IPS DF 4.7 (cell line): ENCODE data around the gene ZBTB44.
"Not testable (repeated sequence)": the region's sequence is repeated elsewhere in the genome, so short reads cannot be mapped to it uniquely, and the experiment has no call there.

Experiments used
- DNase-seq: peaks from one replicate; pipeline ENCODE4 v3.0.0-alpha.2; 2013; ENCODE audit warnings: low spot score; ENCODE audit errors: extremely low read depth

ZBTB44 gene

GRCh38 chr11:130199792-130200191 lies 114.9 kb downstream of the ZBTB44 start:
- DNase-seq = no peak

- DNase-seq = no peak
These were observed 115.8 kb downstream of the ZBTB44 start for GRCh38 chr11:130198964-130199363.

DNA sequence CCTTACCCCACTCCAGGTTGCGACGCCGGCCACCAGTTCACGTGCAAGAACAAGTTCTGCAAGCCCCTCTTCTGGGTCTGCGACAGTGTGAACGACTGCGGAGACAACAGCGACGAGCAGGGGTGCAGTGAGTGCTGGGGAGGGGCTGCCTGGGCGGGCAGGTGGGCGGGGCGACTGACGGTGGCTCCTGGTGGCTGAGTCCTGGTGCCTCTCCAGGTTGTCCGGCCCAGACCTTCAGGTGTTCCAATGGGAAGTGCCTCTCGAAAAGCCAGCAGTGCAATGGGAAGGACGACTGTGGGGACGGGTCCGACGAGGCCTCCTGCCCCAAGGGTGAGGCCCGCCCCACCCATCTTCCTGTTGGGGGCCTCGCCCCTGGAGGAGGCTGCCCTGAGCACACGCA lies 116.4 kb downstream of the ZBTB44 start:
- DNase-seq = no peak

DNA sequence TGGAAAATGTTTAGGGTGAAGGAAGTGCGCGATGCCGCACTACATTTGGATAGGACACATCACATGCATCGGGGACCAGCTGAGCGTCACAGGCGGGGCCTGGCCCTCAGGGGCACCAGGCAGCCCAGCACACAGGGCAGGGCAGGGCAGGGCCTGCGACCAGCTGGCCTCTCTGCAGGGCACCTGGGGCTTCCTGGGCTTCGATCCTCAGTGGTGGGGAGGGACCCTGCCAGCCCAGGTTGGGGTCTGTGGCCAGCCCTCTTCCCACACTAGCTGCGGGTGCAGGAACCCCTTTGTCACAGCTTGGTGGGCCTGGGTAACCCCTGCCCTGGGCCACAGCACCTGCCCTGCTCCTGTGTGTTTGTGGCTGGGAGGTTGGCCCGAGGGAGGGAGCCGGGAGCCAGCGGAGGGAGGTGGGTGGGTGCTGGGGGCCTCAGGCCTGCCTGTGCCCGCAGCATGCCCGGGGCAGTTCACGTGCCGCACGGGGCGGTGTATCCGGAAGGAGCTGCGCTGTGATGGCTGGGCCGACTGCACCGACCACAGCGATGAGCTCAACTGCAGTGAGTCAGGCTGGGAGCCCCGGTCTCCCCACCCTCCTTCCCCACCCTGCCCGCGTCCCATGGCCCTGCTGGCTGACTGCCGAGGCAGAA lies 117.2 kb downstream of the ZBTB44 start:
- DNase-seq = no peak

DNA sequence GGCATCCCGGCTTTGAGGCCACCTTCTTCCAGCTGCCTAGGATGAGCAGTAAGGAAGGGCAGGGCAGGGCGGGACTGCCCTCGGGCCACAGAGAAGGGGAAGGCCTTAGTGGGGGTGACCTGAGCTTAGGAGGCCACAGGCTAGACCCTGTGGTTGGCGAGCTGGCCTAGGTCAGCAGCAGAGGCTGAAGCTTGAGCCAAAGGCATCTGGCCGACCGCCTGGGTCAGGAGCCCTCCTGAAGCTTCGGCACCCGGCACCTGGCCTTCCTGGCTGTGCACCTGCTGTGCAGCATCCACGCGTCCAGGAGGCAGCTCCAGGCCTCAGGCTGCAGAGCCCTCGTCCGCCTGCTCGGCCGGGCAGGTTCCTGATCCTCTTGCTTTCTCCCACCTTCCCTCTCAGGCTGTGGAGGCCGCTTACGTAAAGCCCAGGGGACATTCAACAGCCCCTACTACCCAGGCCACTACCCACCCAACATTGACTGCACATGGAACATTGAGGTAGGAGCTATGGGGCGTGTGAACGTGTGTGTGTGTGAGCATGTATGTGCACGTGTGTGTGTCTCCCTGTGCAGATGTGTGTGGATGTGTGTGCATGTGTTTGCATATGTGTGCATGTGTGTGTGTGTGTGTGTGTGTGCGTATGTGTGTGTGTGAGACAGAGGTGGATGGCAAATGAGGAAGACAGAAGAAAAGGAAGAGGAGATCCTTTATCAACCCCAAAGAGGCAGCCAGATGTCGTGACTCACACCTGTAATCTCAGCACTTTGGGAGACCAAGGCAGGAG lies 120.3 kb downstream of the ZBTB44 start:
- no peak for DNase-seq

GRCh38 chr11:130193551-130193950 lies 121.2 kb downstream of the ZBTB44 start:
- not testable (repeated sequence) for DNase-seq

- DNase-seq = no peak
These were observed 121.9 kb downstream of the ZBTB44 start for GRCh38 chr11:130192845-130193267.

DNA sequence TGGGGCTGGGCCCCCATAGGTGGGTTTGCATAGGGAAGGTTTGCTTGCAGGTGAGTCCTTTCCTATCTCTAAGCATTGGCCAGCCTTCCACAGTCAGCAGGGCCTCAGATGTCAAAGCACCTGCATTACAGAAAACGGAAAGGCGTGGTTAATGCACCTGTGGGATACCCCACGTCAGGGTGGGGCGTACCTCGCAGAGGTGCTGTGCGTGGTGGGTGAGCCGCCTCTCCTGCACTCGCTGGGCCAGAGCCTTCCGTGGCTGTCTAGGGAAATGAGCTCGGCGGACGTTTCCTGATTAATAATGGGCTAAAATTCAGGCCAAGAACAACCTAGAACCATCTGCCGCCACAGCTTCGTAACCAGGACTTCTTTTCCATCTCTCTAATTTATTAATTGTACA lies 122.8 kb downstream of the ZBTB44 start:
- DNase-seq = no peak

GRCh38 chr11:130190371-130190881 lies 124.3 kb downstream of the ZBTB44 start:
- no peak for DNase-seq

DNA sequence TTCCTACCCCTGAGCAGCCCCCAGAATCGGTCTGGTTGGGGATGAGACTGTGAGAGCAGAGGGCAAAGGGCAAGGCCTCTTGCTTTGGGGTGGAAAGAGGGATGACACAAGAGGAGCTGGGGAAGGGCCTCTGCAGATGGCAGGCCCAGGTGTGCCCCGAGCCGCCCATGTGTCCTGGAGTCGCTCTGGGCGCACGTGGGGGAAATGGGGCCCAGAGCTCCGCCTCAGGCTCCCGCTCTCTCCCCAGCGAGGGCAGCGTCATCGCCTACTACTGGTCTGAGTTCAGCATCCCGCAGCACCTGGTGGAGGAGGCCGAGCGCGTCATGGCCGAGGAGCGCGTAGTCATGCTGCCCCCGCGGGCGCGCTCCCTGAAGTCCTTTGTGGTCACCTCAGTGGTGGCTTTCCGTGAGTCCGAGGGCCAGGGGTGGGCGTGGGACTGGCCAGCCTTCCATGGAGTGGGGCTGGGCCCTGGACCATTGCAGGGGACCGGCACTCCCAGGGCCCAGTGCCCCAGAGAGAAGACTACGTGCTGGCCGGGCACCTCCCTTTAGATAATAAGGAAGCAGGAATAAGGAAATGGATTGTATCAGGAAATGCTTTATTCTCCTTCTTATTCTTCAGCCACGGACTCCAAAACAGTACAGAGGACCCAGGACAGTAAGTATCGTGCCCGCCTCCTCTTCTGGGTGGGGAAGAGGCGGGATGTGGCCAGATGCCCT lies 125.1 kb downstream of the ZBTB44 start:
- DNase-seq = no peak

DNA sequence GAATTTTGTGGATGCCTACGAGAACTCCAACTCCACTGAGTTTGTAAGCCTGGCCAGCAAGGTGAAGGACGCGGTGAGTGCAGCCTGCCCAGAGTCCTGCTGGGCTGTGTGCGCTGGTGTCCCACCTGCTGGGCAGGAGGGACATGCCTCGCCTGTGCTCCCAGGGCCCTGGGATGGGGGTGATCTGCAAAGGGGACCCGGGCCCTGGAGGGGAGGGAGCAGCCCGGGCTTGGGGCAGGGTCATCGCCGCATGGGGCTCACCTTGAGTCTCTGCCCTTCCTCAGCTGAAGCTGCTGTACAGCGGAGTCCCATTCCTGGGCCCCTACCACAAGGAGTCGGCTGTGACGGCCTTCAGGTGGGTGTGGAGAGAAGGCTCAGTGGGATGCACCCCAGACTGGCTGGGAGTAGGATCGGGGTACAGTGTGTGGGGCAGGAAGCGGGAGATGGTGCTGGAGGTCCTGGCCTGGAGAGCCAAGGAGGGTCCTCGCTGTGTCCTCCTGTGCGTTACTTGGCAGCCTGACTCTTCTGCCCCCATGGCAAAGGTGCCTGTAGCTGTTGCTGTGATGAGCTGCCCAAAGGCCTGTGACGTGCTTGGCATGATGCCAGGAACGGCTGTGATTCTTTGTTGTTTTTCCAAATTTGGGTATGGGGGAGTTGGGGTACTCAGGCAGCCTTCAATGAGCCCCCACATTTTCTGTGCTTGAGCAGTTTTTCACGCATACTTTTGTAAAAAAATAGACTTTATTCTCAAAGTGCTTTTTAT lies 126.0 kb downstream of the ZBTB44 start:
- DNase-seq = no peak

DNA sequence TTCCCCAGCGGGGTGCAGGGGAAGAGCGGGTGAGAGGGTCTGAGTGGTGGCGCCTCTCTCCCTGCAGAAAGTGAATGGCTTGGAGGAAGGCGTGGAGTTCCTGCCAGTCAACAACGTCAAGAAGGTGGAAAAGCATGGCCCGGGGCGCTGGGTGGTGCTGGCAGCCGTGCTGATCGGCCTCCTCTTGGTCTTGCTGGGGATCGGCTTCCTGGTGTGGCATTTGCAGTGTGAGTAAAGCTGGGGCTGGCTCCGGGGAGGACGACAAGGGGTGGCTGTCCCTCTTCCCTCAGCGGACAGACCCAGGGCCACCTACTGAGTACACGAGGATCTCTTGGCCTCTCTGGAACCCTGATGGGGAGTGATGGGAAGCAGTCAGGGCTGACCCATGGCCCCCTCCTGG lies 126.7 kb downstream of the ZBTB44 start:
- DNase-seq = no peak

DNA sequence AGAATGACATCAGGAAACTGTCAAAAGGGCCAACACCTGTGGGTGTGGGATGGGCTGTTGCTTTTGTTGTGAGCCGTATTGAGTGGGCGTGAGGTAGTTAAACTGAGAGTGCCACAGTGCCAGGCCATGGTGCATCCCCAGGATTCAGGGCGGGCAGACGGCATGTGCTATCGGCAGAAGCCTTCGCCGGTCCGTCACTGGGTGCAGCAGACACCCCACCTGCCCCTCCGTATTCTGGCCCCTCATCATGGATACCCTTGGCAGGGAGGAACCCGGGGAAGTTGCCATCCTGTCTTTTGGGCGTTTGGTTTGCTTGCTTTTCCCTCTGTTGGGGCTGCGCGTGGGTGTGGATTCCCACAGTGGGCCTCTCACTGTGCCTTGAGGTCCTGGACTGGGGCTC lies 127.6 kb downstream of the ZBTB44 start:
- no peak for DNase-seq

DNA sequence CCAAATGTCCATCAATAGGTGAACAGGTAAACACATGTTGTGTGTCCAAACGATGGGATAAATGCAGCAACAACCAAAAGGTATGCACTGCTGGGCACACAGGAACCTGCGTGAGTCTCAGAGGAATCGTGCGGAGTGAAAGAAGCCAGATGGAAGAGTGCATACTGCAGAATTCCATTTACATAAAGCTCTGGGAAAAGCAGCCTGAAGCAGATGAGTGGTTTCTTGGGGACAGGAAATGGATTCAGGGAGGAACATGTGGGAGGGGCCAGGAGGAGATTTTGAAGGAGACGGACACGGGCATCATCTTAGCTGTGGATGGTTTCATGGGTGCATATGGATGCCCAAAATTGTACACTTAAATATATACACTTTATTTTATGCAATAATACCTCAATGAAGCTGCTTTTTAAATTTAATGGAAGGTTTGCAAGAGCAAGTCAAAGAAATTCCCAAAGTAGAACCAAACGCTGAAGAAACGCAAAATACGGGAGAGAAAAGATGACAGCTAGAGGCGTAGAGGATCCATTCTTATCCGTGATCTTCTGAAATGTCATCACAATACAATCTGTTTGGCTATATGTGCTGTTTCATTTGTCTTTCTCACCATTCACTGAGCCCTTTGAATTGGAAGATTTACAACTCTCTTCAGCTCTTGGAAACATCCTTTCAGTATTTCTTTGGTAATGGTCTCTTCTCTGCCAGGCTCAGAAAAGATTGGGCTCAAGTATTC lies 130.7 kb downstream of the ZBTB44 start:
- no peak for DNase-seq

- no peak for DNase-seq
These were observed 133.1 kb downstream of the ZBTB44 start for GRCh38 chr11:130181295-130182272.

- DNase-seq = no peak
These were observed 133.8 kb downstream of the ZBTB44 start for GRCh38 chr11:130180896-130181294.

DNA sequence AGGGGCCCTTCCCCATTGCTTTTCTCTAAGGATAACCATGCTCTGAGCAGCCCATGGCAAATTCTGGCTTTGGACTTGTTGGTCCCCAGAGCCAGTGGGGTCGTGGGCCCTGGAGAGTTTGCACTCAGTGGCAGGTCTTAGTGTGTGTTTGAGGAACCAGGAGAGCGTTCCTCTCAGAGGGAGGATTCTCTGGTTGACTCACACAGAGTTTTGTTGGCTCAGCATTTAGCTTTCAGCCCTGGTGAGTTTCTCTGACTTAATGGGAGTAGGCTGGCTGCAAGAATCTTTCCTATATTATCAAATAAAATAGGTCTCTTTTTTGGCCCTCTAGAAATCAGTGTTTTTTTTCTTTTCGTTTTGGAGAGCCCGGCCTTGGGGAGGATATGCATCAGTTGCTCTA lies 134.2 kb downstream of the ZBTB44 start:
- DNase-seq = no peak

- no peak for DNase-seq
These were observed 135.1 kb downstream of the ZBTB44 start for GRCh38 chr11:130179396-130180306.
